Effector memory CD4-positive, alpha-beta T cell (primary cell): Measurements from ENCODE around the gene SERPIND1.
"Not testable (repeated sequence)": the region's sequence is repeated elsewhere in the genome, so short reads cannot be mapped to it uniquely, and the experiment has no call there.

ENCODE experiments used
- DNase-seq, 3 donors: peaks; one replicate each; pipeline ENCODE4 v3.0.0-alpha.2; 2020
- H3K27ac ChIP-seq: 2 replicates; pipeline ENCODE4 v1.7.0; 2013; ENCODE audit warnings: mild to moderate bottlenecking, low read length, moderate library complexity; ENCODE audit not compliant: insufficient read depth, poor library complexity, severe bottlenecking
- H3K27me3 ChIP-seq: replicated peaks from 2 replicates; pipeline ENCODE4 v1.7.0; 2013; ENCODE audit warnings: mild to moderate bottlenecking, low read length; ENCODE audit not compliant: insufficient read depth, control insufficient read depth, poor library complexity, severe bottlenecking
- H3K36me3 ChIP-seq: 2 replicates; pipeline ENCODE4 v1.7.0; 2013; ENCODE audit warnings: mild to moderate bottlenecking, low read length, moderate library complexity; ENCODE audit not compliant: control insufficient read depth, insufficient read depth
- H3K4me1 ChIP-seq: 2 replicates; pipeline ENCODE4 v1.7.0; 2013; ENCODE audit warnings: low read length, mild to moderate bottlenecking; ENCODE audit not compliant: control insufficient read depth, insufficient read depth, poor library complexity, severe bottlenecking
- H3K4me3 ChIP-seq: 2 replicates; pipeline ENCODE4 v1.7.0; 2013; ENCODE audit warnings: low read length, low read depth, mild to moderate bottlenecking; ENCODE audit not compliant: insufficient read depth, poor library complexity, severe bottlenecking
- H3K9me3 ChIP-seq: 2 replicates; pipeline ENCODE4 v1.7.0; 2013; ENCODE audit warnings: mild to moderate bottlenecking, low read length, moderate library complexity; ENCODE audit not compliant: control insufficient read depth

Gene SERPIND1

GRCh38 chr22:20826373-20827152 lies 52.6 kb downstream of the SERPIND1 start:
- not testable (repeated sequence) for H3K27me3 ChIP-seq, H3K4me1 ChIP-seq, H3K9me3 ChIP-seq, H3K27ac ChIP-seq, H3K4me3 ChIP-seq, DNase-seq
- peaks cover 24% of the 10 kb centered on the region for H3K36me3 ChIP-seq

GRCh38 chr22:20829491-20830134 lies 55.7 kb downstream of the SERPIND1 start:
- H3K4me1 ChIP-seq: no peaks in the 10 kb centered on the region
- no peak for DNase-seq
- no peak overlapping the region for H3K27ac ChIP-seq
- no peaks in the 10 kb centered on the region for H3K27me3 ChIP-seq
- peaks cover 31% of the 10 kb centered on the region for H3K36me3 ChIP-seq
- H3K9me3 ChIP-seq: no peaks in the 10 kb centered on the region
- no peak overlapping the region for H3K4me3 ChIP-seq

GRCh38 chr22:20833225-20833665 lies 59.3 kb downstream of the SERPIND1 start:
- Histone ChIP-seq H3K4me3 (no peak overlapping the region), H3K27ac (no peak overlapping the region), H3K27me3 (no peaks in the 10 kb centered on the region), H3K4me1 (peaks cover 2% of the 10 kb centered on the region), H3K9me3 (no peaks in the 10 kb centered on the region), H3K36me3 (peaks cover 25% of the 10 kb centered on the region)
- DNase-seq: no peak

- no peak overlapping the region for H3K4me3 ChIP-seq
- DNase-seq: no peak
- H3K27ac ChIP-seq: no peak overlapping the region
- peaks cover 2% of the 10 kb centered on the region for H3K4me1 ChIP-seq
- no peaks in the 10 kb centered on the region for H3K27me3 ChIP-seq
- H3K9me3 ChIP-seq: no peaks in the 10 kb centered on the region
- peaks cover 24% of the 10 kb centered on the region for H3K36me3 ChIP-seq
Observed at GRCh38 chr22:20834206-20834605, 60.3 kb downstream of the SERPIND1 start.

- H3K4me1 ChIP-seq: peaks cover 2% of the 10 kb centered on the region
- no peak for DNase-seq
- H3K27me3 ChIP-seq: no peaks in the 10 kb centered on the region
- H3K4me3 ChIP-seq: no peak overlapping the region
- no peak overlapping the region for H3K27ac ChIP-seq
- H3K9me3 ChIP-seq: no peaks in the 10 kb centered on the region
- peaks cover 23% of the 10 kb centered on the region for H3K36me3 ChIP-seq
Observed at GRCh38 chr22:20834725-20835124, 60.8 kb downstream of the SERPIND1 start.
